GM12873 (cell line): Measurements from ENCODE around the gene BUD31.

Experiments used
- TF ChIP-seq, protein P1 (sequence below): IDR thresholded peaks from 2 replicates; pipeline ENCODE4 v1.5.1; 2012; ENCODE audit warnings: low read depth, mild to moderate bottlenecking, moderate library complexity, low read length, control low read depth; ENCODE audit not compliant: insufficient read depth; ENCODE audit errors: missing control alignments

BUD31 gene

DNA sequence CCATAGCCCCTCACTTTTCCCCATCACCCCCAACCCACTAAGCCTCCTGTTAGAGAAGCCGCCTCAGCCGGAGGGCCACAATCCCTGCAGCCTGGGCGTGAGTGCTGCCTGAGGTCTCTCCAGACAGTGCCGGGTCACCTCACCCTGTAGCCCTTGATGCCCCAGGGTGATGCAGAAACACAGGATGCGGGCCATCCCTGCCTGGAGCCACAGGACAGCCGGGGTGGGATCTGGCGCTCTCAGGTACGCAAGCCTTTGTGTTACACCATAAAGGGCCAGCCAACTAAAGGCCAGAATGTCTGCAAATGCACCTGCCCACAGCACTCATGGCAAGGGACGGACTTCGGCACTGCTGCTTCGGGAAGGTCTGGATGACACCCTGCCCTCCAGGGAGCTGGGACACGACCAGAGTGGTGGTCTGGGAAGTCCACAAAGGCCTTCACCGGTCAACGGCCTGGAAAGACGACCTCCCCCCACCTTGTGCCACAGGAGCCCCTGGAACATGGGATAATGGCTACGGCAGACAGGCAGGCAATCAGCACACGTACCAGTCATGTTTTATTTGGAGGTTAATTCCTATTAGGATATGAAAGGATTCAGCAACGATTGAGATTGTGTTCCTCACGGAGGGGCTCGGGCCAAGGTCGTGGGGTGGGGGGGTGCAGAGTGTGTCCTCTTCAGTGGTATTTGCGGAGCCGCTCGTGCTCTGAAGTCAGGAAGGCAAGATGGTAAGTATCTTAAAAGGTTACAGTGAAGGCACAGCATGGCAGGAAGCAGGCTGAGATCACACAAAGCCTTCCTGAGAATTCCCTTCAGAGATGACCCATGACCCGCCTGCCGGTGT lies 49.1 kb downstream of the BUD31 start:
- TF ChIP-seq, protein P1, sequence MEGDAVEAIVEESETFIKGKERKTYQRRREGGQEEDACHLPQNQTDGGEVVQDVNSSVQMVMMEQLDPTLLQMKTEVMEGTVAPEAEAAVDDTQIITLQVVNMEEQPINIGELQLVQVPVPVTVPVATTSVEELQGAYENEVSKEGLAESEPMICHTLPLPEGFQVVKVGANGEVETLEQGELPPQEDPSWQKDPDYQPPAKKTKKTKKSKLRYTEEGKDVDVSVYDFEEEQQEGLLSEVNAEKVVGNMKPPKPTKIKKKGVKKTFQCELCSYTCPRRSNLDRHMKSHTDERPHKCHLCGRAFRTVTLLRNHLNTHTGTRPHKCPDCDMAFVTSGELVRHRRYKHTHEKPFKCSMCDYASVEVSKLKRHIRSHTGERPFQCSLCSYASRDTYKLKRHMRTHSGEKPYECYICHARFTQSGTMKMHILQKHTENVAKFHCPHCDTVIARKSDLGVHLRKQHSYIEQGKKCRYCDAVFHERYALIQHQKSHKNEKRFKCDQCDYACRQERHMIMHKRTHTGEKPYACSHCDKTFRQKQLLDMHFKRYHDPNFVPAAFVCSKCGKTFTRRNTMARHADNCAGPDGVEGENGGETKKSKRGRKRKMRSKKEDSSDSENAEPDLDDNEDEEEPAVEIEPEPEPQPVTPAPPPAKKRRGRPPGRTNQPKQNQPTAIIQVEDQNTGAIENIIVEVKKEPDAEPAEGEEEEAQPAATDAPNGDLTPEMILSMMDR: no peak

DNA sequence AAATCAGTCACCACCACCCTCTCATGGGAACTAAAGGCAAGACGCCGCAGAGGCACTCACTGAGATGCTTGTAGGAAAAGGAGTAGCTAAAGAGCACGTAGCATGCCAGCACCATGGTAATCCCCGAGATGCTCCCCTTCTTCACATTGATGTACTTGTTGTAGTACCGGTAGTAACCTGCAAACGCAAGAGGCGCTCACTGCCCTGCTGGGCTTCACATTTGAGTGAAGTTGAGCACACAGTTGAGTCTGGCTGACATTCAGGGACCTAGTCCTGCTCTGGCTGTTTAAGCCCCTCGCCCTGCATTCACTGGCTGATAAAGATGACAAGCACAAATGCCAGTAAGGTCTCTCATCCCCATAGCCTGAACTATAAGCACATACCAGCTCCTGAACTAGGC lies 50.3 kb downstream of the BUD31 start:
- TF ChIP-seq, protein P1: peak; percentile 68

DNA sequence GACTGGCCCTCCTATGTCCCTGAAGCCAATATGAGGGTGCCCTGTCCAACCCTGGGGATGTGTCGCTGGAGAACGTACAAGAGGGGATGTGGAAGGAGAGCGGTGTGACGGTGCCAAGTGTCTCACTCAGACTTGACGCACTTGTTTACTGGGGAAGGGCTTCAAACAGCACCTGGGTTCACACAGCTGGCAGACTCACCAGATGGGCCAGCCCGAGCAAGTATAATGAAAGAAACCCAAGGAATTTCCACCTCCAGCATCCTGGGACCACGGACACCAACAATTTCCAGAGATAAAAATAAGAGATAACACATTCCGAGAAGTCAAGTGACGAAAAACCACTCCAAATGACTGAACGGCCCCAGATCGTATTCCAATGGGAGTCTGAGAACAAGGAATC lies 51.9 kb downstream of the BUD31 start:
- TF ChIP-seq, protein P1: no peak

DNA sequence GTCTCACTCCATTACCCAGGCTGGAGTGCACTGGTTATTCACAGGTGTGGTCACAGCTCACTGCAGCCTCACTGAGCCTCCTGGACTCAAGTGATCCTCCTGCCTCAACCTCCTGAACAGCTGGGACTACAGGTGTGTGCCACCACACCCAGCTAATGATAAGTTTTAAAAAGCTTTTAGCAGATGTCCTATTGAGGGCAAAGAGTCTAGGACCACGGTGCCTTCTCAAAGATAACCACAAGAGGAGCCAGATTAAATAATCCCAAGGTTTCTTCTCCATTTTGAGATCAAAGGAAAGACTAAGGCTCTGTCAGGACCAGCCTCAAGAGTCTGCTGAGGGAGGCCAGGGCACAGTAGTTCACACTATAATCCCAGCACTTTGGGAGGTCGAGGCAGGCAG lies 52.5 kb downstream of the BUD31 start:
- TF ChIP-seq, protein P1: no peak

DNA sequence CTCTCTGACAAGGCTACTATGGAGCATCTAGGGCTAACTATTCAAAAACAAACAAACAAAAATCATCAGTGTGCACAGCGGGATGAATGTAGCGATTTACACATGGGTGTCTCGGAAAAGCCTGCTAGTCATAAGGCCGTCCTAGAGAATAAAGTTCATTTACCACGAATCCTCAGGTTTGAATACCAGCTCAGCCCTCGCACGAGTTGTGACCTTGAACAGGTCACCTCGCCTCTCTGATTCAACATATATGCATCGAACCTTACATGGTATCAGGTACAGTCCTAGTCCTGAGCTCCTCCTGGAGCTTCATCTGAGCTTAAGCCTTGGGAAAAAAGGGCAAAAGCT lies 56.6 kb downstream of the BUD31 start:
- TF ChIP-seq, protein P1: no peak

DNA sequence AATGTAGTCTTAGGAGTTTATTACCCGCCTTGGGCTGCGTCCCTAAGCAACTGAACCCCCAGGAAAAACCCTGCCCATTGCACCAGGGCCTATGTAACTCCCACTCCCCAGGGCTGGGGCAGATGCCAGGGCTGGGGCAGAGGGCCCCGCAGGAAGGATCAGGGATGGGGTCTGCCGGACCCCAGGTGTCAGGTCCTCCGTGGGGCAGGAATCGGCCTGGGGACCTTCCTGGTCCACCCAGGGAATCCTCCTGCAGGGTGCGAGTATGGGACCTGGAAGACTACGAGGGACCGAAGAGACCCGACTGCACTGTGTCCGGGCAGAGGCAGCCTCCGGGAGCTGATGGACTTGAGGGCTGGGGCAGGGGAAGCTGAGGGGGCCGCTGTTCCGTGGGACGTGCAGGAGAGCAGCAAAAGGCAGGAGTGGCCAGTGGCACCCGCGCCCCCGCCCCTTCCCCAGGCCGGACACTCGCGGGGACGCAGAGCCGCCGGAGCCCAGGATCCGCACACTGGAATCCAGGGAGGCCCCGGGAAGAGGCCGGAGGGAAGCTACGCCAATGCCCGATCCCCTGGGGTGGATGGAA lies 59.7 kb downstream of the BUD31 start:
- TF ChIP-seq, protein P1: no peak
